GM13977 (cell line): ENCODE results near the gene ATP2C2.

Source experiments
- DNase-seq: peaks from one replicate; pipeline ENCODE4 v3.0.0; 2012; ENCODE audit warnings: low spot score
- CTCF ChIP-seq: IDR thresholded peaks from 2 replicates; pipeline ENCODE4 v1.5.1; 2012; ENCODE audit warnings: mild to moderate bottlenecking, control low read depth; ENCODE audit not compliant: insufficient read depth; ENCODE audit errors: extremely low read depth, missing control alignments
- in situ Hi-C: fragments of 300-500 bp; cut with MboI; formaldehyde crosslinking; loops from one replicate; pipeline ENCODE4 v1.12.0; 2022; ENCODE audit warnings: low sequenced_read_pairs, low pct_unique_long_range_greater_than_20kb, mixed read lengths, inconsistent platforms; ENCODE audit not compliant: unreplicated experiment

Gene ATP2C2

GRCh38 chr16:84498223-84498610 is 129.9 kb downstream of the ATP2C2 start:
- DNase-seq, result no peak
- TF ChIP-seq CTCF, result no peak
- in situ Hi-C loops, result loop anchor here (25.0 kb wide), 1 partner anchor 211 kb away; the partner anchor contains the start of gene WFDC1

- in situ Hi-C loops, result loop anchor here (25.0 kb wide), 1 partner anchor 212 kb away; the partner anchor contains the start of gene WFDC1
- TF ChIP-seq CTCF, result no peak
- no peak for DNase-seq
Observed at GRCh38 chr16:84498859-84499620, 130.7 kb downstream of the ATP2C2 start.

- TF ChIP-seq CTCF, result no peak
- DNase-seq, result no peak
- in situ Hi-C loops, result loop anchor here (25.0 kb wide), 2 partner anchors 212 to 463 kb away; partner anchors contain the start of gene WFDC1
Observed at GRCh38 chr16:84499638-84500037, 131.3 kb downstream of the ATP2C2 start.

- TF ChIP-seq CTCF, result no peak
- in situ Hi-C loops, result loop anchor here (25.0 kb wide), 1 partner anchor 462 kb away; no protein-coding TSS in a partner anchor
- DNase-seq, result no peak
Observed at GRCh38 chr16:84500531-84500930, 132.2 kb downstream of the ATP2C2 start.

GRCh38 chr16:84501077-84501735 is 132.9 kb downstream of the ATP2C2 start:
- DNase-seq, result no peak
- TF ChIP-seq CTCF, result no peak
- in situ Hi-C loops, result loop anchor here (25.0 kb wide), 1 partner anchor 461 kb away; no protein-coding TSS in a partner anchor

- no peak for TF ChIP-seq CTCF
- DNase-seq, result no peak
- in situ Hi-C loops, result loop anchor here (25.0 kb wide), 1 partner anchor 460 kb away; no protein-coding TSS in a partner anchor
Observed at GRCh38 chr16:84502075-84502474, 133.7 kb downstream of the ATP2C2 start.
